PC-9 (cell line): Measurements from ENCODE around the gene CNIH2. TPM values are rescaled to one million over a fixed set of nuclear protein-coding genes. Genes with fewer than 3 reads are reported as not detected.
A peak's percentile ranks its signal among the peaks of the same experiment; 100 is the strongest.

Experiments used
- BruUV-seq: library from RNA; stranded (reverse); fragments of 400-500 nt; replicated peaks from 2 replicates; lab custom pipeline; 2021; lab: Mats Ljungman, UMichigan
- CTCF ChIA-PET: fragments of 300-600 bp; sonication (Branson Sonifier 250); formaldehyde crosslinking; loops from one replicate; lab custom pipeline; 2022; ENCODE audit warnings: antibody characterized with exemption; lab: Charles Lee
- POLR2A ChIA-PET: fragments of 300-600 bp; sonication (Branson Sonifier 250); formaldehyde crosslinking; loops from one replicate; lab custom pipeline; 2022; ENCODE audit warnings: antibody characterized with exemption; ENCODE audit not compliant: unreplicated experiment; lab: Charles Lee
- DNase-seq, 2 experiments: peaks; one replicate each; pipeline versions ENCODE4 v3.0.0 to v3.0.0-alpha.2; 2015 to 2022; ENCODE audit warnings: mixed read lengths in 1 of 2
- H2AFZ ChIP-seq: fragments of 200-600 bp; sonication (generic); 2 replicates; pipeline ENCODE4 v1.8.1; 2017; ENCODE audit warnings: antibody characterized with exemption
- H3F3A ChIP-seq: fragments of 200-600 bp; sonication (generic); 2 replicates; pipeline ENCODE4 v1.8.1; 2017; ENCODE audit warnings: antibody characterized with exemption, mild to moderate bottlenecking, low read depth; ENCODE audit not compliant: insufficient read depth
- H3K27ac ChIP-seq: fragments of 200-600 bp; sonication (generic); 2 replicates; pipeline ENCODE4 v1.6.1; 2016; ENCODE audit warnings: mixed run types
- H3K27me3 ChIP-seq: fragments of 200-600 bp; sonication (generic); 2 replicates; pipeline ENCODE4 v1.6.1; 2016; ENCODE audit warnings: low read depth, mixed run types; ENCODE audit not compliant: insufficient read depth
- H3K36me3 ChIP-seq: fragments of 200-600 bp; sonication (generic); 2 replicates; pipeline ENCODE4 v1.6.1; 2016; ENCODE audit warnings: low read depth, mixed run types
- H3K4me1 ChIP-seq: fragments of 200-600 bp; sonication (generic); replicated peaks from 2 replicates; pipeline ENCODE4 v1.6.1; 2016; ENCODE audit warnings: mixed run types; ENCODE audit not compliant: insufficient read depth
- H3K4me2 ChIP-seq: fragments of 200-600 bp; sonication (generic); 2 replicates; pipeline ENCODE4 v1.6.1; 2017; ENCODE audit warnings: mixed run types
- H3K4me3 ChIP-seq: fragments of 200-600 bp; sonication (generic); 2 replicates; pipeline ENCODE4 v1.6.1; 2016; ENCODE audit warnings: mixed run types
- H3K79me2 ChIP-seq: fragments of 200-600 bp; sonication (generic); 2 replicates; pipeline ENCODE4 v1.6.1; 2017; ENCODE audit warnings: low read depth, mixed run types
- H3K9me2 ChIP-seq: fragments of 200-600 bp; sonication (generic); 2 replicates; pipeline ENCODE4 v1.8.1; 2017; ENCODE audit warnings: mild to moderate bottlenecking; ENCODE audit not compliant: insufficient read depth
- H3K9me3 ChIP-seq: fragments of 200-600 bp; sonication (generic); 2 replicates; pipeline ENCODE4 v1.8.1; 2016; ENCODE audit warnings: low read depth; ENCODE audit not compliant: insufficient read depth
- H4K20me1 ChIP-seq: fragments of 200-600 bp; sonication (generic); 2 replicates; pipeline ENCODE4 v1.8.1; 2017; ENCODE audit not compliant: insufficient read depth
- EZH2 ChIP-seq: fragments of 200-600 bp; sonication (generic); IDR thresholded peaks from 2 replicates; pipeline ENCODE4 v1.8.0; 2017; ENCODE audit warnings: antibody characterized with exemption, low read depth
- intact Hi-C: fragments of 100-400 bp; cut with micrococcal nuclease; formaldehyde crosslinking; loops from one replicate; pipeline ENCODE4 v1.10.0; 2022; ENCODE audit not compliant: unreplicated experiment
- total RNA-seq: library from RNA; stranded (reverse); gene quantifications from 2 replicates; pipeline ENCODE4 v1.2.3, GENCODE V29; 2021
- TF ChIP-seq, protein P1 (sequence below): fragments of 200-600 bp; sonication (generic); conservative IDR thresholded peaks from 2 replicates; pipeline ENCODE4 v1.6.1; 2017; ENCODE audit warnings: mixed run types, antibody characterized with exemption, mild to moderate bottlenecking, moderate library complexity

CNIH2 gene
- total RNA-seq, 1 experiment from 2014 or later, result 6.8 TPM

DNA sequence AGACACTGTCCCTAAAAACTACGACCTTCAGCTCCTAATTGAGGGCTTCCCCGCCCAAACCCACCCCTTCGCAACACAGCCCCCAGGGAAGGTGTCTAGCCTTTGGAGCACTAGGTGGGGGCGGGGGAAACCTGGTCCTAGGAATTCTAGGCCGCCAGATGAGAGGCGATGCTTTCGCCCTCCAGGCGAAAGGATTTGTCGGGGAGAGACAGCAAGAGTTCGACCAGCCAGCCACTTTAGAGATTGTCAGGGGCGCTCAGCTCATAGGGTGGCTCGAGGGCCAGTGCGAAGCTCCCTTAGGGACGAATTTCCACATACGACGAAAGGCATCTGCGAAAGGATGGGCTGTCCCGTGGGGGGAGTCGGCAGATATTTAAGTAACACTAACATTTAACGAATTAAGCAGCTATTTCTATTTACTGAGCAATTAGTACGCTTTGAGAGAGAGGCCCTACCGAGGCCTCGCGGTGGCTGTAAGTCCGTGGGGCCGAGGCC lies 33.5 kb downstream of the CNIH2 start:
- peaks cover 10% of the 10 kb centered on the region; the same call in 1 of the 2 replicates for H3F3A ChIP-seq
- peaks cover 6% of the 10 kb centered on the region for H3K4me1 ChIP-seq
- H3K9me2 ChIP-seq, result no peaks in the 10 kb centered on the region
- intact Hi-C loops, result loop anchor here (2.0 to 5.0 kb wide), 2 partner anchors 61 to 119 kb away; partner anchors contain the start of gene SLC29A2
- peak overlapping the region; percentile 66 for H3K4me3 ChIP-seq
- DNase-seq, result no peak
- H3K79me2 ChIP-seq, result no peaks in the 10 kb centered on the region
- BruUV-seq, result no TSS peak
- peak overlapping the region; percentile 45; the same call in 1 of the 2 replicates for H3K27ac ChIP-seq
- no peaks in the 10 kb centered on the region for H3K36me3 ChIP-seq
- POLR2A ChIA-PET, result interaction anchor here (0.5 to 1.6 kb wide), 4 partner anchors 11 to 69 kb away, joined by 4 to 46 read pairs (median 10); partner anchors contain the start of genes RIN1 and YIF1A
- H2AFZ ChIP-seq, result peak overlapping the region; percentile 92
- TF ChIP-seq, protein P1, sequence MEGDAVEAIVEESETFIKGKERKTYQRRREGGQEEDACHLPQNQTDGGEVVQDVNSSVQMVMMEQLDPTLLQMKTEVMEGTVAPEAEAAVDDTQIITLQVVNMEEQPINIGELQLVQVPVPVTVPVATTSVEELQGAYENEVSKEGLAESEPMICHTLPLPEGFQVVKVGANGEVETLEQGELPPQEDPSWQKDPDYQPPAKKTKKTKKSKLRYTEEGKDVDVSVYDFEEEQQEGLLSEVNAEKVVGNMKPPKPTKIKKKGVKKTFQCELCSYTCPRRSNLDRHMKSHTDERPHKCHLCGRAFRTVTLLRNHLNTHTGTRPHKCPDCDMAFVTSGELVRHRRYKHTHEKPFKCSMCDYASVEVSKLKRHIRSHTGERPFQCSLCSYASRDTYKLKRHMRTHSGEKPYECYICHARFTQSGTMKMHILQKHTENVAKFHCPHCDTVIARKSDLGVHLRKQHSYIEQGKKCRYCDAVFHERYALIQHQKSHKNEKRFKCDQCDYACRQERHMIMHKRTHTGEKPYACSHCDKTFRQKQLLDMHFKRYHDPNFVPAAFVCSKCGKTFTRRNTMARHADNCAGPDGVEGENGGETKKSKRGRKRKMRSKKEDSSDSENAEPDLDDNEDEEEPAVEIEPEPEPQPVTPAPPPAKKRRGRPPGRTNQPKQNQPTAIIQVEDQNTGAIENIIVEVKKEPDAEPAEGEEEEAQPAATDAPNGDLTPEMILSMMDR, result no peak
- TF ChIP-seq EZH2, result no peak
- no peaks in the 10 kb centered on the region for H3K9me3 ChIP-seq
- no peaks in the 10 kb centered on the region for H4K20me1 ChIP-seq
- peak overlapping the region; percentile 75 for H3K4me2 ChIP-seq
- CTCF ChIA-PET, result interaction anchor here (0.5 to 2.9 kb wide), 9 partner anchors 17 to 405 kb away, joined by 3 to 30 read pairs (median 5); partner anchors contain the start of genes BRMS1, RIN1 and YIF1A
- peaks cover 19% of the 10 kb centered on the region for H3K27me3 ChIP-seq

DNA sequence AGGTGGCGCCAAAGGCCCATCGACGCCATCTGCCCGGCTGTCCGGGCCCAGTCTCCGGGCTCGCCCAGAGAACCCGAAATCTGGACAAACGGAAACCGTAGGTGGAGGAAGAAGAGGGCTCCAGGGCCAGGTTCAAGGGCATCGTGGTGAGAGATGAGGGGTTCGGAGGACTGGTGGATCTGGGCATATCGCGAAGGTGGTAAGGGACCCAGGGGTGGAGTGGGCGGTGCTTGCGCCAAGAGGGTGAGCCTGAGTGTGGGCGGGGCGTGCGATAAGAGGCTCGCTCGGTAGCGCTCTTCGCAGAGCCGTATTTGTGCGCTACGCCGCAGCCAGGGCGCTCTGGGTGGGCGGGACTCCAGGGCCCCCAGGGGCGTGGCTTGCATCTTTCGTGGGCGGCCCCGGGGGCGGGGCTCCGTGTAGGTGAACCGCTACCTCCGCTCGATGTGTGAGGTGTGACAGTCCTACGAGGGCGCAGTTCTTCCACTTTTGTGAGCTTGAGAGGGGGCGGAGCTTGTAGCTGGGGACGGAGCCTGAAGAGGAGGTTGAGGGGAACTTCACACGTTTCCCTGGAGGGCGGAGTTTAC lies 34.1 kb downstream of the CNIH2 start:
- no peak for TF ChIP-seq EZH2
- TF ChIP-seq, protein P1, result peak; percentile 95
- Histone ChIP-seq H3K4me3 (peak overlapping the region; percentile 66), H3K9me2 (no peaks in the 10 kb centered on the region), H3K27ac (peak overlapping the region; percentile 45; the same call in 1 of the 2 replicates), H2AFZ (peak overlapping the region; percentile 92), H3K4me1 (peaks cover 6% of the 10 kb centered on the region), H3K27me3 (peaks cover 18% of the 10 kb centered on the region), H4K20me1 (no peaks in the 10 kb centered on the region), H3K79me2 (no peaks in the 10 kb centered on the region), H3F3A (peaks cover 10% of the 10 kb centered on the region; the same call in 1 of the 2 replicates), H3K9me3 (no peaks in the 10 kb centered on the region), H3K36me3 (no peaks in the 10 kb centered on the region), H3K4me2 (peak overlapping the region; percentile 75)
- BruUV-seq, result no TSS peak
- DNase-seq, result peak; percentile 88 to 89
- POLR2A ChIA-PET, result interaction anchor here (0.5 to 1.6 kb wide), 14 partner anchors 12 to 783 kb away, joined by 3 to 46 read pairs (median 6); partner anchors contain the start of genes PACS1, RBM4B, RIN1 and SLC29A2
- intact Hi-C loops, result loop anchor here (1.0 to 5.0 kb wide), 5 partner anchors 16 to 119 kb away; partner anchors contain the start of genes RIN1 and SLC29A2
- CTCF ChIA-PET, result interaction anchor here (0.5 to 2.9 kb wide), 19 partner anchors 15 to 1189 kb away, joined by 3 to 30 read pairs (median 4); partner anchors contain the start of genes BRMS1, MRPL11, RBM4B and RIN1

DNA sequence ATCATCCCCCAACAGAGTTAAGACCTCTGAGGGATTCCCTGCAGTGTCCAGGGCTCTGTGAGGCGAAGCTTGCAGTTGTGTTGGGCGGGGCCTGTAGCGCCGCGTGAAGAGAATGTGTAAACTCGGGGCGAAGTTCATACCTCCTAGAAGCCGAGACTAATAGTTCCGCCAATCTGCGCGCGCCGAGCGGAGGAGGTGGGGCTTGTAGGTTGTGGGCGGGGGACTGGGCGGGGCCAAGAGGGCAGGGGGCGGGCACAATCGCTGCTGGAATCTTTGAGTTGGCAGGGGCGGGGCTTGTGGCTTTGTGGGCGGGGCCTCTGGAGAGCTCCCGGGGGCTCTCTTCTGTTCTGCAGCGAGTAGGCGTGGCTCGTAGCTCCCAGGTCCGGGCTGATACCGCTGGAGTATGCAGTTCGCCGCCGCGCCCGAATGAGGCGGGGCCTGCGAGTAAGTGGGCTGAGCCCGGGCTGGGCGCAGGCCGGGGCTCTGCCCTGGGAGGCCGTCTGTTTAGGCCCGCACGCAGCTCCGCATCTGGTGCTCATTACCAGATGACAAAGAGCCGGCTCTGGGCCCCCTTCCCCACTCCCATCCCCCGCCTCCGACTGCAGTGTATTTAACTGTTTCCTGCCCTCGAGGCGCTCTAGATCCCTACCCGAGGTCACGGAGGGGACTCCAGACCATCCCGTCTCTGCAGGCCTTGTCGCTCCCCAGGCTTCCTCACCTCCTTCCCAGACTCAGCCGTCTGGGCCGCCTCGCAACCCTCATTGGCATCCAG lies 34.8 kb downstream of the CNIH2 start:
- intact Hi-C loops, result loop anchor here (1.0 to 5.0 kb wide), 4 partner anchors 16 to 77 kb away; partner anchors contain the start of genes RIN1 and SLC29A2

More for the DNA sequence above, 34.8 kb downstream of the CNIH2 start:
- no peak for TF ChIP-seq EZH2
- TF ChIP-seq, protein P1, result no peak
- Histone ChIP-seq H2AFZ (peak overlapping the region; percentile 92), H4K20me1 (no peaks in the 10 kb centered on the region), H3K4me2 (peak overlapping the region; percentile 75), H3K27me3 (peaks cover 12% of the 10 kb centered on the region), H3K4me1 (peaks cover 6% of the 10 kb centered on the region), H3K9me2 (no peaks in the 10 kb centered on the region), H3K4me3 (peak overlapping the region; percentile 66), H3K36me3 (no peaks in the 10 kb centered on the region), H3F3A (peaks cover 10% of the 10 kb centered on the region; the same call in 1 of the 2 replicates), H3K9me3 (no peaks in the 10 kb centered on the region), H3K79me2 (no peaks in the 10 kb centered on the region), H3K27ac (peak overlapping the region; percentile 45; the same call in 1 of the 2 replicates)
- no TSS peak for BruUV-seq
- ChIA-PET CTCF (interaction anchor here (0.5 to 2.9 kb wide), 18 partner anchors 14 to 1190 kb away, joined by 3 to 30 read pairs (median 4); partner anchors contain the start of genes BRMS1, MRPL11, RBM4B and RIN1), POLR2A (interaction anchor here (0.5 to 1.6 kb wide), 21 partner anchors 15 to 1093 kb away, joined by 3 to 46 read pairs (median 5); partner anchors contain the start of genes PACS1, RAB1B, RBM4B and RIN1)
- DNase-seq, result peak; percentile 93 to 99
